ENCODE measurements around the gene WFDC5. TPM values are rescaled to one million over a fixed set of nuclear protein-coding genes. Genes with fewer than 3 reads are reported as not detected.
A peak's percentile ranks its signal among the peaks of the same experiment; 100 is the strongest.

WFDC5 gene
- total RNA-seq (not detected), polyA plus RNA-seq (1 to 10 TPM in 1 of 3 donors, not detected in 2; 3.7 TPM)
- long read RNA-seq, donor 1: 0 reads
- long read RNA-seq, donor 2: 0 reads
- long read RNA-seq, donor 3: 0 reads
- long read RNA-seq, donor 4: 0 reads
- long read RNA-seq, donor 5: 0 reads
- long read RNA-seq, donor 6: 0 reads
- long read RNA-seq, donor 7: 0 reads
- long read RNA-seq, donor 8: 0 reads
- long read RNA-seq, donor 9: 0 reads
- long read RNA-seq, donor 10: 0 reads

- 47 to 60% (median 51%) methylated on average over 16 of the region's 16 CpGs for WGBS, 5 donors
- Histone ChIP-seq H3K27me3 (peaks cover 0 to 75% (median 8%) of the 10 kb centered on the region in 3 donors), H3K4me3 (no peak within 1 kb of the TSS), H3K9me3 (no peaks in the 10 kb centered on the region), H3K36me3 (no peaks in the 10 kb centered on the region), H3K4me1 (peaks cover 0 to 4% (median 0%) of the 10 kb centered on the region in 4 donors), H3K27ac (no peak within 1 kb of the TSS)
- TF ChIP-seq POLR2AphosphoS5 (IDR thresholded peaks at IDR 0.05) (no peak), POLR2A (IDR thresholded peaks at IDR 0.05) (no peak), EP300 (IDR thresholded peaks at IDR 0.05) (no peak), CTCF (IDR thresholded peaks at IDR 0.05) (no peak)
- intact Hi-C loops (cut with DNase I; ENCODE audit: low total_unique reads): no loop called here
- DNase-seq: no peak
These were observed at the start of gene WFDC5 for GRCh38 chr20:45114465-45115385. Gene WFDC5, minus strand, starts transcription at chr20:45115174. Its CDS starts 91 bp downstream, at chr20:45115083.

DNA sequence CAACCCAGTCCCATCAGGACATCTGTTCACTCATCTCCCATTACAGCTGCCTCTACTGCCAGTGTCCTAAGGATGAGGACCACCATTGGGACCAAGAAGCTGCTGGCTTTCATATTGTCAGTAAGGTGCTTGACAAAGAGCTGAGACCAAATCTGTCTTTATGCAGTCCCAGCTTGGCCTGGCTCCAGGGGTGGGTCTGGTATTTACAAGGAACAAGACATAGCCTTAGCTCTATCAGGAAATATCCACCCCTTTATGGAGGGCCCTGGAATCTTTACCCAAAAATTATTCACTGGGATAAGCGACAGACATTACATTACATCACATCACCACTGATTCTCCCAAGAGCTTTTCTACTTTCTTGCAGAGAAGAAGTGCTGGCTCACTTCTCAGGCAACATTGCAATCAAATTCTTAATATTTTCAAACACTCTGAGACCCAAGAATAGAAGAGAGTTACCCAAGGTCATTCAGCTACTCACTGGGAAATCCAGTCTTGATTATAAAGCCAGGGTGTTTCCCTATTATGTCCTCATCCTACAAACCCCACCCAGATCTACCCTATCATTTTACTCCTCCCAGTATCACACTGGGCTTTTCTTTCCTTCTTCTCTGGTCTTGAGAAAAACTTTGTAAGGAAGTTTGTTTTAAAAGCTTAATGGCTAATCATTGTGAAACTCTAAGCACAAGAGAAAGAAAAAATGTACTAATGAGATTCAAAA lies 48.3 kb upstream of the WFDC5 start:
- WGBS, 5 donors: 32 to 77% (median 59%) methylated on average over 1 of the region's 1 CpG

DNA sequence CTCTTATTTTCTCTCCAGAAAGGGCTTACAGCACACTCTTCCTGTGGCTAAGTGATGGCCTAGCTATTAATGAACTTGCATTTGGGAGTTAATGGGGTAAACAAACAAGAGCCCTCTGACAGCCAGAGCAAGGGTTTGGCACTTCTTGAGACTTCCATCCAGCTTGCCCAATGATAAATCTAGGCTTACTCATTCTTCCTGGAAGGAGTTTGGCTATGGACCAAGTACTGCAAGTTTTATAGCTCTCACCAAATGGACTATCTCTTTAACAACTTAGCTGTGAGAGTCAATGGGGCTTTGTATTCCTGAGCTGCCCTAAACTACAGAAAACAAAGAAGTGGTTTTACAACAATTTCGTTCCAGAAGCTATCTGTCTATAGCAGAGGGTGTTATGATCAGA lies 43.0 kb upstream of the WFDC5 start:
- 14 to 23% (median 18%) methylated on average over 1 of the region's 1 CpG for WGBS, 5 donors
- H3K27ac ChIP-seq: no peak overlapping the region

More for the DNA sequence above, 48.3 kb upstream of the WFDC5 start:
- Histone ChIP-seq H3K4me1 (no peaks in the 10 kb centered on the region), H3K36me3 (no peaks in the 10 kb centered on the region), H3K27me3 (peaks cover 0 to 7% (median 0%) of the 10 kb centered on the region in 3 donors), H3K27ac (no peak overlapping the region), H3K9me3 (peaks cover 2 to 55% (median 43%) of the 10 kb centered on the region in 4 donors), H3K4me3 (no peak overlapping the region)
- no peak for DNase-seq
- no peak for TF ChIP-seq CTCF (IDR thresholded peaks at IDR 0.05)
- no peak for TF ChIP-seq POLR2AphosphoS5 (IDR thresholded peaks at IDR 0.05)
- no peak for TF ChIP-seq EP300 (IDR thresholded peaks at IDR 0.05)
- TF ChIP-seq POLR2A (IDR thresholded peaks at IDR 0.05): no peak
- intact Hi-C loops (cut with DNase I; ENCODE audit: low total_unique reads): no loop called here

More for the DNA sequence above, 43.0 kb upstream of the WFDC5 start:
- Histone ChIP-seq H3K27me3 (peaks cover 0 to 13% (median 3%) of the 10 kb centered on the region in 3 donors), H3K4me3 (no peak overlapping the region), H3K36me3 (no peaks in the 10 kb centered on the region), H3K4me1 (no peaks in the 10 kb centered on the region), H3K9me3 (peaks cover 0 to 43% (median 30%) of the 10 kb centered on the region in 4 donors)
- DNase-seq: peak in 1 of 2 donors; percentile 30
- TF ChIP-seq POLR2AphosphoS5 (IDR thresholded peaks at IDR 0.05): no peak
- TF ChIP-seq POLR2A (IDR thresholded peaks at IDR 0.05): no peak
- TF ChIP-seq CTCF (IDR thresholded peaks at IDR 0.05): no peak
- no peak for TF ChIP-seq EP300 (IDR thresholded peaks at IDR 0.05)
- intact Hi-C loops (cut with DNase I; ENCODE audit: low total_unique reads): no loop called here
